ENCODE data around the gene PAX8.

DNA sequence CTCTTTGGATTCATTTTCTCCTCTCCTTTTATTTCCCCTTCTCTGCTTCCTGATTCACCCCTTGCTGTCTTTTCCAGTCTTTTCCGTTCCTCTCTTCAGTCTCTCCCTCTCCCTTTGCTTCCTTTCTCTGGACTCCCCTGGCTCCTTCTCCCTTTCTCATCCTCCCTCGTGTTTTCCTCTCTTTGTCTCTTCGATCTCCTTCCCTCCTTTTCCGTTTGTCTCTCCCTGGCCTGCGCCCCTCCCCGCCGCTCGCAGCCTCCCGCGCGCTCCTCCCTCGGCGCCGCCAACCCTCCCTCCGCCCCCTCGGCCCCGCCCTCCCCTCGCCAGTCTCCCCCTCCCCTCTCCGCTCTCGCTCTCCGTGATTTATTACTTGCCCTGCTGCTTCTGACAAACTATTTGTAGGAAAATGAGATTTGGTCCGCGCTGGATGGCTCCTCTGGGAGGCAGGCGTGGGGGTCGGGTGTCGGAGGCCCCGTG, 46.0 kb upstream of the PAX8 start:
- TF ChIP-seq, protein P1, sequence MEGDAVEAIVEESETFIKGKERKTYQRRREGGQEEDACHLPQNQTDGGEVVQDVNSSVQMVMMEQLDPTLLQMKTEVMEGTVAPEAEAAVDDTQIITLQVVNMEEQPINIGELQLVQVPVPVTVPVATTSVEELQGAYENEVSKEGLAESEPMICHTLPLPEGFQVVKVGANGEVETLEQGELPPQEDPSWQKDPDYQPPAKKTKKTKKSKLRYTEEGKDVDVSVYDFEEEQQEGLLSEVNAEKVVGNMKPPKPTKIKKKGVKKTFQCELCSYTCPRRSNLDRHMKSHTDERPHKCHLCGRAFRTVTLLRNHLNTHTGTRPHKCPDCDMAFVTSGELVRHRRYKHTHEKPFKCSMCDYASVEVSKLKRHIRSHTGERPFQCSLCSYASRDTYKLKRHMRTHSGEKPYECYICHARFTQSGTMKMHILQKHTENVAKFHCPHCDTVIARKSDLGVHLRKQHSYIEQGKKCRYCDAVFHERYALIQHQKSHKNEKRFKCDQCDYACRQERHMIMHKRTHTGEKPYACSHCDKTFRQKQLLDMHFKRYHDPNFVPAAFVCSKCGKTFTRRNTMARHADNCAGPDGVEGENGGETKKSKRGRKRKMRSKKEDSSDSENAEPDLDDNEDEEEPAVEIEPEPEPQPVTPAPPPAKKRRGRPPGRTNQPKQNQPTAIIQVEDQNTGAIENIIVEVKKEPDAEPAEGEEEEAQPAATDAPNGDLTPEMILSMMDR (conservative IDR thresholded peaks at IDR 0.05), result no peak
- no peak for TF ChIP-seq ZFX (IDR thresholded peaks at IDR 0.05)
